A673 (cell line): ENCODE measurements around the gene ETV6. TPM values are rescaled to one million over a fixed set of nuclear protein-coding genes. Genes with fewer than 3 reads are reported as not detected.

Experiments
- BruUV-seq: library from RNA; stranded (reverse); fragments of 400-500 nt; replicated peaks from 2 replicates; lab custom pipeline; 2021; lab: Mats Ljungman, UMichigan
- CTCF ChIA-PET: fragments of 300-600 bp; sonication (Branson Sonifier 250); formaldehyde crosslinking; loops from one replicate; lab custom pipeline; 2022; ENCODE audit warnings: antibody characterized with exemption; lab: Charles Lee
- POLR2A ChIA-PET: fragments of 300-600 bp; sonication (Branson Sonifier 250); formaldehyde crosslinking; loops from one replicate; lab custom pipeline; 2022; ENCODE audit warnings: antibody characterized with exemption; ENCODE audit not compliant: low non-redundant PET; lab: Charles Lee
- DNase-seq: peaks from one replicate; pipeline ENCODE4 v3.0.0-alpha.2; 2015; ENCODE audit warnings: low spot score
- H3K27ac ChIP-seq: fragments of 200-600 bp; sonication (generic); 2 replicates; pipeline ENCODE4 v1.5.1; 2016; ENCODE audit warnings: mixed run types, low read depth, mild to moderate bottlenecking, mixed read lengths, antibody characterized with exemption, low read length; ENCODE audit not compliant: poor library complexity, severe bottlenecking
- H3K27me3 ChIP-seq: fragments of 200-600 bp; sonication (generic); replicated peaks from 2 replicates; pipeline ENCODE4 v1.6.1; 2017; ENCODE audit warnings: mixed run types, low read depth, mild to moderate bottlenecking, mixed read lengths, antibody characterized with exemption, low read length; ENCODE audit not compliant: insufficient read depth, poor library complexity
- H3K36me3 ChIP-seq: fragments of 200-600 bp; sonication (generic); 2 replicates; pipeline ENCODE4 v1.6.1; 2016; ENCODE audit warnings: mixed run types, mild to moderate bottlenecking, mixed read lengths, antibody characterized with exemption, low read length; ENCODE audit not compliant: insufficient read depth, poor library complexity, severe bottlenecking
- H3K4me1 ChIP-seq: fragments of 200-600 bp; sonication (generic); 2 replicates; pipeline ENCODE4 v1.6.1; 2017; ENCODE audit warnings: mixed run types, mild to moderate bottlenecking, mixed read lengths, antibody characterized with exemption, low read length; ENCODE audit not compliant: insufficient read depth, poor library complexity, severe bottlenecking
- H3K4me3 ChIP-seq: fragments of 200-600 bp; sonication (generic); 2 replicates; pipeline ENCODE4 v1.5.1; 2016; ENCODE audit warnings: low read depth, mixed run types, mild to moderate bottlenecking, mixed read lengths, low read length; ENCODE audit not compliant: poor library complexity, severe bottlenecking
- H3K9me3 ChIP-seq: fragments of 200-600 bp; sonication (generic); 2 replicates; pipeline ENCODE4 v1.6.1; 2016; ENCODE audit warnings: mixed run types, low read depth, mild to moderate bottlenecking, mixed read lengths, antibody characterized with exemption, low read length; ENCODE audit not compliant: poor library complexity, severe bottlenecking
- EZH2 ChIP-seq: fragments of 200-600 bp; sonication (generic); IDR thresholded peaks from 2 replicates; pipeline ENCODE4 v1.6.1; 2017; ENCODE audit warnings: borderline replicate concordance, low read depth, mild to moderate bottlenecking, mixed read lengths, antibody characterized with exemption, low read length; ENCODE audit not compliant: poor library complexity, severe bottlenecking
- intact Hi-C: fragments of 100-400 bp; cut with micrococcal nuclease; formaldehyde crosslinking; loops from one replicate; pipeline ENCODE4 v1.10.0; 2022; ENCODE audit not compliant: unreplicated experiment
- total RNA-seq: library from RNA; stranded (reverse); gene quantifications from 2 replicates; pipeline ENCODE4 v1.2.3, GENCODE V29; 2021
- TF ChIP-seq, protein P1 (sequence below): fragments of 300-800, 200-600 bp; sonication (generic); conservative IDR thresholded peaks from 2 replicates; pipeline ENCODE4 v1.5.1; 2017; ENCODE audit warnings: low read depth, mild to moderate bottlenecking, antibody characterized with exemption, low read length, moderate library complexity, mixed read lengths

Gene ETV6
- total RNA-seq, 1 experiment from 2014 or later = 32.4 TPM

DNA sequence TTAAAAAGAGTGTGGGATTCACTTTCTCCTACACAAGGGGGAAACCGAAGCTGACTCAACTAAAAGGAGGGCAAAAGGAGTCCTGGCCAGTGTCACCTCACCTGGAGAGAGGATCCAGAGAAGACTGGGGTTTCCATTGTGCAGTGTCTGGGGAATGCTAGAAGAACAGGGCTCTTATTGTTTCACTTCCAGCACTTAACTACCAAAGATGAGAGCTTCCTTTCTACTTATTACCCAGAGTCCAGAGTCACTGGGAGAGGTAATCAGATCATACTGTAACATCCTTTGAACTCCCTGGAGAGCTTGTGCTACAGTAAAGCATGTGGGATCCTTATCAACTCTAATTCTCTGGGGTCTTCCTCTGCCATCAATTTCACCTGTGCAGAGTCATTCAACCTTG is 272.9 kb downstream of the ETV6 start:
- TF ChIP-seq, protein P1, sequence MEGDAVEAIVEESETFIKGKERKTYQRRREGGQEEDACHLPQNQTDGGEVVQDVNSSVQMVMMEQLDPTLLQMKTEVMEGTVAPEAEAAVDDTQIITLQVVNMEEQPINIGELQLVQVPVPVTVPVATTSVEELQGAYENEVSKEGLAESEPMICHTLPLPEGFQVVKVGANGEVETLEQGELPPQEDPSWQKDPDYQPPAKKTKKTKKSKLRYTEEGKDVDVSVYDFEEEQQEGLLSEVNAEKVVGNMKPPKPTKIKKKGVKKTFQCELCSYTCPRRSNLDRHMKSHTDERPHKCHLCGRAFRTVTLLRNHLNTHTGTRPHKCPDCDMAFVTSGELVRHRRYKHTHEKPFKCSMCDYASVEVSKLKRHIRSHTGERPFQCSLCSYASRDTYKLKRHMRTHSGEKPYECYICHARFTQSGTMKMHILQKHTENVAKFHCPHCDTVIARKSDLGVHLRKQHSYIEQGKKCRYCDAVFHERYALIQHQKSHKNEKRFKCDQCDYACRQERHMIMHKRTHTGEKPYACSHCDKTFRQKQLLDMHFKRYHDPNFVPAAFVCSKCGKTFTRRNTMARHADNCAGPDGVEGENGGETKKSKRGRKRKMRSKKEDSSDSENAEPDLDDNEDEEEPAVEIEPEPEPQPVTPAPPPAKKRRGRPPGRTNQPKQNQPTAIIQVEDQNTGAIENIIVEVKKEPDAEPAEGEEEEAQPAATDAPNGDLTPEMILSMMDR = no peak
- no peak for TF ChIP-seq EZH2
- BruUV-seq = no TSS peak
- Histone ChIP-seq H3K4me1 (no peaks in the 10 kb centered on the region), H3K27ac (no peak overlapping the region), H3K9me3 (no peaks in the 10 kb centered on the region), H3K4me3 (no peak overlapping the region), H3K36me3 (no peaks in the 10 kb centered on the region), H3K27me3 (no peaks in the 10 kb centered on the region)
- intact Hi-C loops = no loop called here
- no peak for DNase-seq
- ChIA-PET POLR2A (no interaction called here), CTCF (no interaction called here)

DNA sequence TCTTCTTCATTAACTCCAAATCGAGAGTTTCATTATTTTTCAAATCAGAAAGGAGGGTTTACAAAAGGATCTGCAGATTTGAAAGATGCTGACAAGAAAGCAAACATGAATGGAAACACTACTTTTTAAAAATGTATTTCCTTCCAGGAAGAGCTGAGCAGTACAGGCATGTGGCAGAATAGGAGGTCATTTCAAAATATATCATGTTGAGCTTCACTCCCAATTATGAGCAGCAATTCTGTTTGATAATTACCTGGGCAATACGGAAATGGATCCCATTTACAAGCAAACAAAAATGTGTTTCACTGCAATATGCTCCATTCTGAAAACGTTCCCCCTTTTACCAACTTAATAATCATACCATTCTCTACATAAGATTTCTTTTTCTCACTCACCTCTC is 273.6 kb downstream of the ETV6 start:
- H3K4me3 ChIP-seq = no peak overlapping the region
- H3K4me1 ChIP-seq = no peaks in the 10 kb centered on the region
- no peaks in the 10 kb centered on the region for H3K36me3 ChIP-seq
- no peak for DNase-seq
- no peaks in the 10 kb centered on the region for H3K27me3 ChIP-seq
- intact Hi-C loops = no loop called here
- no peaks in the 10 kb centered on the region for H3K9me3 ChIP-seq
- no TSS peak for BruUV-seq
- TF ChIP-seq, protein P1 = no peak
- TF ChIP-seq EZH2 = no peak
- ChIA-PET CTCF (no interaction called here), POLR2A (no interaction called here)
- no peak overlapping the region for H3K27ac ChIP-seq

DNA sequence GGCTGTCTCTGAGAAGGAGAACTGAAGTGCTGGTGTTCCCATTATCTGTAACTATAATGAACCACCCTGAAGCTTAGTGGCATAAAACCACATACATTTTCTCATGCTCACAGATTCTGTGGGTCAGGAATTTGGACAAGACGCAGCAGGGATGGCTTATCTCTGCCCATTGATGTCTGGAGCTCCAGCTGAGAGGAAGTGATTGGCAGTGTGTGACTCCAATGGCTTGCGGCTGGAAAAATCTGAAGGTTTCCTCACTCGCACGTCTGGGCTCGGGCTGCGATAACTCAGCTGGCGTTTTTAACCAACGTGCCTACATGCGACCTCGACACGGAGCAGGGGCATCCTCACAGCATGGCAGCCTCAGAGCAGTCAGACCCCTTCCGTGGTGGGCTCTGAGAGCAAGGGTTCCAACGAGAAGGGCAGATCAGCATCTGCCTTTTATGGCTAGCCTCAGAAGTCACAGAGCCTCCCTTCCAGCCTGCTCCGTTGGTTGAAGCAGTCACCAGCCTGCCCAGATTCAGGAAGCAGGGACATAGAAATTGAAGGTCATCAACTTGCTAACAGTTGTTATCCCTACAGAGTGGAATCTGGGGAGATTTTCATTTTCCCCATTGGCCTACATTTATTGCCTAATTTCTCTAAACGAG is 277.9 kb downstream of the ETV6 start:
- POLR2A ChIA-PET = interaction anchor here (0.6 kb wide), 1 partner anchor 57 kb away, joined by 3 read pairs; no protein-coding TSS in a partner anchor
- no peak for DNase-seq
- intact Hi-C loops = no loop called here
- CTCF ChIA-PET = no interaction called here
- Histone ChIP-seq H3K36me3 (no peaks in the 10 kb centered on the region), H3K9me3 (no peaks in the 10 kb centered on the region), H3K4me1 (no peaks in the 10 kb centered on the region), H3K27me3 (no peaks in the 10 kb centered on the region), H3K27ac (no peak overlapping the region), H3K4me3 (no peak overlapping the region)
- TF ChIP-seq, protein P1 = no peak
- no peak for TF ChIP-seq EZH2
- no TSS peak for BruUV-seq
